C4-2B (cell line): ENCODE data around the gene LDB2.

Experiments used
- ZFX ChIP-seq: fragments of 450-650 bp; IDR thresholded peaks from 2 replicates; pipeline ENCODE4 v1.6.1; 2017
- TF ChIP-seq, protein P1 (sequence below): fragments of 450-650 bp; conservative IDR thresholded peaks from 2 replicates; pipeline ENCODE4 v1.5.1; 2017; ENCODE audit warnings: mild to moderate bottlenecking

DNA sequence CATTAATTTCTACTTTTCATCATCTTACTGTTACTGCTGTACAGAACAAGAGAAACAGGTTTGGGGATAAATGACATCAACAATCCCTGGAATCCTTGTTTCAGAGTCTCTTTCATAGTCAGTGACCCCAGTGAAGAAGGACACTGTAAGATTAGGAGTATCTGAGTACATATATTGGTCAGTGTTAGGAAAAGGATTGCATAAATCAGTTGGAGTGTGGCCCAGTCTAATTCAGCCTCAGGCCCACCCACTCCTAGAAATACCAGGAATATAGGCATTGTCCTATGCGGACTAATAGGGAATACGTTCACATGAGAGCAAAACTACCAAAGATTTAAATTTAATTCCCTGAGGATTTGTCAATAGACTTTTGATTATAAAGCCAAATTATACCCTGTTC is 237.8 kb downstream of the LDB2 start:
- TF ChIP-seq, protein P1, sequence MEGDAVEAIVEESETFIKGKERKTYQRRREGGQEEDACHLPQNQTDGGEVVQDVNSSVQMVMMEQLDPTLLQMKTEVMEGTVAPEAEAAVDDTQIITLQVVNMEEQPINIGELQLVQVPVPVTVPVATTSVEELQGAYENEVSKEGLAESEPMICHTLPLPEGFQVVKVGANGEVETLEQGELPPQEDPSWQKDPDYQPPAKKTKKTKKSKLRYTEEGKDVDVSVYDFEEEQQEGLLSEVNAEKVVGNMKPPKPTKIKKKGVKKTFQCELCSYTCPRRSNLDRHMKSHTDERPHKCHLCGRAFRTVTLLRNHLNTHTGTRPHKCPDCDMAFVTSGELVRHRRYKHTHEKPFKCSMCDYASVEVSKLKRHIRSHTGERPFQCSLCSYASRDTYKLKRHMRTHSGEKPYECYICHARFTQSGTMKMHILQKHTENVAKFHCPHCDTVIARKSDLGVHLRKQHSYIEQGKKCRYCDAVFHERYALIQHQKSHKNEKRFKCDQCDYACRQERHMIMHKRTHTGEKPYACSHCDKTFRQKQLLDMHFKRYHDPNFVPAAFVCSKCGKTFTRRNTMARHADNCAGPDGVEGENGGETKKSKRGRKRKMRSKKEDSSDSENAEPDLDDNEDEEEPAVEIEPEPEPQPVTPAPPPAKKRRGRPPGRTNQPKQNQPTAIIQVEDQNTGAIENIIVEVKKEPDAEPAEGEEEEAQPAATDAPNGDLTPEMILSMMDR: no peak
- TF ChIP-seq ZFX: no peak
